BJ (cell line): ENCODE measurements around the gene GRM8. TPM values are rescaled to one million over a fixed set of nuclear protein-coding genes. Genes with fewer than 3 reads are reported as not detected.

Experiments
- CTCF ChIA-PET: fragments of 350-600 bp; formaldehyde crosslinking; extraction: SDS; loops from one replicate; lab custom pipeline; 2021; ENCODE audit warnings: antibody characterized with exemption, inconsistent platforms; lab: Yijun Ruan, JAX
- POLR2A ChIA-PET: fragments of 300-600 bp; sonication (Branson Sonifier 250); formaldehyde crosslinking; extraction: SDS; loops from one replicate; lab custom pipeline; 2021; ENCODE audit warnings: antibody characterized with exemption; lab: Charles Lee
- DNase-seq: peaks from one replicate; pipeline ENCODE4 v3.0.0-alpha.2; 2011; ENCODE audit warnings: low read depth
- H3K27me3 ChIP-seq: 2 replicates; pipeline ENCODE4 v1.6.0; 2011; ENCODE audit warnings: low read length; ENCODE audit not compliant: control insufficient read depth, insufficient read depth
- H3K36me3 ChIP-seq: 2 replicates; pipeline ENCODE4 v1.5.1; 2011; ENCODE audit warnings: low read length; ENCODE audit not compliant: control insufficient read depth, insufficient read depth
- H3K4me3 ChIP-seq: 2 replicates; pipeline ENCODE4 v1.5.1; 2011; ENCODE audit warnings: low read depth, mild to moderate bottlenecking, control low read depth, low read length
- polyA plus RNA-seq: library from polyadenylated mRNA; depleted of rRNA; stranded (reverse); fragments of >200 nt; gene quantifications from 2 replicates; pipeline ENCODE4 v1.2.3, GENCODE V29; 2011
- TF ChIP-seq, protein P1 (sequence below): IDR thresholded peaks from 2 replicates; pipeline ENCODE4 v1.5.1; 2011; ENCODE audit warnings: low read depth, mild to moderate bottlenecking, control low read depth, inconsistent platforms, low read length, moderate library complexity; ENCODE audit not compliant: insufficient read depth

GRM8 gene
- polyA plus RNA-seq, 1 experiment, result not detected

DNA sequence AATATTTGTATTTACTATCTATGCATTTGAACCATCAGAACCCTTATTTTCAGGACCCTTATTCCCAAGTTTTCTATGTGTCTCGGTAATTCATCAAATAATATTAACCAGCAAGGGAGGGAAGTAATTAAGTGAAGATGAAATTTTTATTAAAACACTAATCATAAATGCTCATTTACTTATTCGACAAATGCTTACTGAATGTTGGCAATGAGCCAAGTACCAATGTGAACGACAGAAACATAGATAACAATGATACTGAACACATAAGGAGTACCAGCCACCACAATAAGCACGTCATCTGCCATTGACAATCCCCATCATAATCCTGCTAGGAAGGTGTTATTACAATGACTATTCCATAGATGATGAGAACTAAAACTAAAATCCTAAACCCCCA, 45.5 kb downstream of the GRM8 start:
- CTCF ChIA-PET, result no interaction called here
- POLR2A ChIA-PET, result no interaction called here
- Histone ChIP-seq H3K4me3 (no peak overlapping the region), H3K27me3 (no peaks in the 10 kb centered on the region), H3K36me3 (no peaks in the 10 kb centered on the region)
- no peak for DNase-seq
- TF ChIP-seq, protein P1, sequence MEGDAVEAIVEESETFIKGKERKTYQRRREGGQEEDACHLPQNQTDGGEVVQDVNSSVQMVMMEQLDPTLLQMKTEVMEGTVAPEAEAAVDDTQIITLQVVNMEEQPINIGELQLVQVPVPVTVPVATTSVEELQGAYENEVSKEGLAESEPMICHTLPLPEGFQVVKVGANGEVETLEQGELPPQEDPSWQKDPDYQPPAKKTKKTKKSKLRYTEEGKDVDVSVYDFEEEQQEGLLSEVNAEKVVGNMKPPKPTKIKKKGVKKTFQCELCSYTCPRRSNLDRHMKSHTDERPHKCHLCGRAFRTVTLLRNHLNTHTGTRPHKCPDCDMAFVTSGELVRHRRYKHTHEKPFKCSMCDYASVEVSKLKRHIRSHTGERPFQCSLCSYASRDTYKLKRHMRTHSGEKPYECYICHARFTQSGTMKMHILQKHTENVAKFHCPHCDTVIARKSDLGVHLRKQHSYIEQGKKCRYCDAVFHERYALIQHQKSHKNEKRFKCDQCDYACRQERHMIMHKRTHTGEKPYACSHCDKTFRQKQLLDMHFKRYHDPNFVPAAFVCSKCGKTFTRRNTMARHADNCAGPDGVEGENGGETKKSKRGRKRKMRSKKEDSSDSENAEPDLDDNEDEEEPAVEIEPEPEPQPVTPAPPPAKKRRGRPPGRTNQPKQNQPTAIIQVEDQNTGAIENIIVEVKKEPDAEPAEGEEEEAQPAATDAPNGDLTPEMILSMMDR, result no peak

DNA sequence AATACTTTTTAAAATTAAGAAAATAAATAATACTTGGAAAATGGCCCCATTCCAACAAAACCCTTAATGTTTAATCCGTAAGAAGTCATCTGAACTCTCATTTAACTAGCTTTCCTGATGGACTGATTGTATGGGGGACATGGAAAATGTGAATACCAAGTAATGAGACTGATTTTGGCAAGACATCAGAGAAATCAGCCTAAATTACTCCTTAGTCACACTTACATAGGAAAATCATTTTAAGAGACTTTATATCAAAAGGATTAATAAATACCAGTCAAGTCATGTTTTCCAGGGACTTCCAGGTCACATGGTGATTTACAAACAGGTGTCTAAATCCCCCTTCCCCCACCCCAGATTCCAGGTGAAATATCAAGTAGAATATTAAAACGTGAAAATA, 58.2 kb downstream of the GRM8 start:
- Histone ChIP-seq H3K36me3 (no peaks in the 10 kb centered on the region), H3K4me3 (no peak overlapping the region), H3K27me3 (no peaks in the 10 kb centered on the region)
- no peak for DNase-seq
- POLR2A ChIA-PET, result no interaction called here
- CTCF ChIA-PET, result no interaction called here
- TF ChIP-seq, protein P1, result no peak

DNA sequence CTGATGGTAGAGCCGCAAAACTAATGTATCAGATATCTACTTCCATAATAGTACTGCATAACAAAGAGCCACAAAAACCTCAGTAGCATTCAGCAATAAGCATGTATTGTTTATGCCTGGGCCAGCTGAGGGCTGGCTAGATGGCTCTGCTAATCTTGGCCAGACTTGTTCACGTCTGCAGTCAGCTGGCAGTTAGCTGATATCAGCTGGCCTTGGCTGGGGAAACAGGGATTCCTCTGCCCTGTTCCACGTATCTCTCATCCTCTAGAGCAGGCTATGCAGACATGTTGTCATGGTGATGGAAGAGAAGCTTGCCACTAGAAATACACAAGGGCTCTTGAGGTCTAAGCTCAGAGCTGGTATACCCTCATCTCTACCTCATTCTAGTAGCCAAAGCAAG, 62.9 kb downstream of the GRM8 start:
- DNase-seq, result no peak
- no peaks in the 10 kb centered on the region for H3K36me3 ChIP-seq
- H3K4me3 ChIP-seq, result no peak overlapping the region
- no peaks in the 10 kb centered on the region for H3K27me3 ChIP-seq
- CTCF ChIA-PET, result no interaction called here
- POLR2A ChIA-PET, result no interaction called here
- TF ChIP-seq, protein P1, result no peak

DNA sequence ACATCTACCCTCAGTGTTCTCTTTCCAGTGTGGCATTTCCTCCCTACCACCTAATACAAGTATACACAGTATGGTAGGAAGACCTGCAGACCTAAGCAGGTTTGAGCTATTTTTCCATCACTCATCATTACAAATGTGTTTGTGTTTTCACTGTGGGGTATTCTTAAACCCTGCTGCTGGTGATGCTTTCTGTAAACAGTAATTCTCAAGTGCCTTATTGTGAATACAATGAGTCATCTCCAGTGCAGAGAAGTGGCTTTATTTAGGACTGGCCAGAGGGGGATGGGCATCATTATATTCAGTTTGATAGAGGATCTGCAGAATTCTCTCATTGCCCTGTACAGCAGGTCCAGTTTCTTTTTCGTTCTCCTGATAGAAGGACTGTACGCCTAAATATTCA, 63.7 kb downstream of the GRM8 start:
- H3K4me3 ChIP-seq, result no peak overlapping the region
- H3K27me3 ChIP-seq, result no peaks in the 10 kb centered on the region
- TF ChIP-seq, protein P1, result no peak
- H3K36me3 ChIP-seq, result no peaks in the 10 kb centered on the region
- POLR2A ChIA-PET, result no interaction called here
- CTCF ChIA-PET, result no interaction called here
- DNase-seq, result no peak

DNA sequence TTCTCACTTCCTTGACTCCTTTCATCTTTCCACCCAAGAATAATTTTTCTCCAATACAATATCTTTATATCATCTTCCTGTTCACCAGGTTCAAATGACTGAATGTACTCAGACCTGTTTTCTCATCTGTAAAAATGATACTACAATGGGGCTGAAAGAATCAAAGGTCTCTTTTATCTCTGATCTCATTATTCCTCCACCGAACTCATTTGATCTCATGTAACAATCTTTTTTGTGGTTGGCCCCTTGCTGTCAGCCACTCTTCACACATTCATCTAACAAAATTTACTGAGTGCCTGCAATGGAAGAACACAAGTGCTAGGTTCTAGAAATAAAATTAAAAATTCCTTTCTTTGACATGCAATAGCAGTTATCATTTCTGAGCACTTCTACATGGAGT, 65.0 kb downstream of the GRM8 start:
- DNase-seq, result no peak
- ChIA-PET CTCF (no interaction called here), POLR2A (no interaction called here)
- no peaks in the 10 kb centered on the region for H3K27me3 ChIP-seq
- TF ChIP-seq, protein P1, result no peak
- no peaks in the 10 kb centered on the region for H3K36me3 ChIP-seq
- H3K4me3 ChIP-seq, result no peak overlapping the region
